ENCODE measurements around the gene PROZ. TPM values are rescaled to one million over a fixed set of nuclear protein-coding genes. Genes with fewer than 3 reads are reported as not detected.

Gene PROZ
- total RNA-seq, 1 experiment from 2014 or later, result not detected

DNA sequence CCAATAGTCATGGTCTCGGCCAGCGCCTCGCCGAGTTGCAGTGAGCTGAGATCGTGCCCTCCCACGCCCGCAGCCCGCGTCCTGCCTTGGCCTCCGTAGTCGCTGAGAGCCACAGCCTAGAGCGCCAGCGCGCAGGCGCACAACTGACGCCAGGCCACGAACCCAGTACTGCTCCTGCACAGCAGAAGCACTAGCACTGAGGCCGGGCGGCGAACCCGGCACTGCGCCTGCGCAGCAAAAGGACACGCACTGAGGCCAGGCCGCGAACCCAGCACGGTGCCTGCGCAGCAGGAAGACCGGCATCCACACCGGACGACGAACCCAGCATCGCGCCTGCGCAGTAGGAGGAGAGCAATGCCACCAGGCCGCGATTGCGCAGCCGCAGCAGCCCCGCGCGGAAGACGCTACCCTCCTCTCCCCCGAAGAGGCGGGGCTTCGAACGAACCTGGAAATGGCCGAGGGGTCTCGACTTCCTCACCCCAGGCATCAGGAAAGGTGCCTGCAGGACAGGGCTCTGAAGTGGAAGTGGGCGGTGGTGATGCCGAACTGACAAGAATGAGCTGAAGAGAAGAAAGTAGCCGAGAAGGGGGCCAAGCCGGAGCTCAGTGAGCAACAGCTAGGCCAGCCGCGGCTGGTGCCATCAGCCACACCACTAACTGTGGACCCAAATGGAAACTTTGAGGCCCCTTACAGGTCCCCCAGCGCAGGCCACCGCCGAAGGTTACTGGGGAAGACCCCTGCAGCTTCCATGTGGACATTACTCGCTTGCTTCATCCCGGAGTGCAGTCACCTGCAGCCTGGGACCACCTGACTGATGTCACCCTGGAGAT is 28.3 kb upstream of the PROZ start:
- Histone ChIP-seq H2BK12ac (ENCODE audit: insufficient read length, low read depth, low read length) (no peak overlapping the region), H2BK120ac (ENCODE audit: low read depth, low read length, poor library complexity, severe bottlenecking) (no peak overlapping the region), H2BK5ac (ENCODE audit: insufficient read length, low read length) (no peak overlapping the region), H3T11ph (ENCODE audit: low read length) (no peak overlapping the region), H3K79me1 (ENCODE audit: insufficient read depth, low read depth, low read length, poor library complexity, severe bottlenecking) (no peaks in the 10 kb centered on the region), H2BK15ac (ENCODE audit: low read depth, low read length) (no peak overlapping the region), H3K14ac (ENCODE audit: insufficient read depth, low read length) (no peak overlapping the region), H3K23ac (ENCODE audit: insufficient read length, low read depth, low read length) (no peak overlapping the region), H3K4ac (ENCODE audit: low read depth, low read length) (no peak overlapping the region), H3K4me2 (ENCODE audit: insufficient read depth, insufficient read length, low read length) (no peak overlapping the region), H3K27me3 (ENCODE audit: insufficient read depth, low read length) (peaks cover 2% of the 10 kb centered on the region; the same call in 1 of the 2 replicates), H3K23me2 (ENCODE audit: insufficient read length, low read depth, low read length, poor library complexity, severe bottlenecking) (no peaks in the 10 kb centered on the region), H3K9me3 (ENCODE audit: control insufficient read depth, low read depth, low read length) (no peaks in the 10 kb centered on the region), H2BK20ac (ENCODE audit: low read depth, low read length, poor library complexity, severe bottlenecking) (no peak overlapping the region), H3K56ac (ENCODE audit: insufficient read length, low read depth, low read length) (no peak overlapping the region), H3K4me1 (ENCODE audit: insufficient read depth, low read length) (no peaks in the 10 kb centered on the region), H4K20me1 (ENCODE audit: control insufficient read depth, insufficient read depth, insufficient read length) (no peaks in the 10 kb centered on the region), H4K8ac (replicated peaks; ENCODE audit: insufficient read length, low read depth, low read length) (no peak overlapping the region), H3K9ac (ENCODE audit: extremely low read depth, insufficient read length, low read length) (no peak overlapping the region), H4K91ac (ENCODE audit: insufficient read length, low read depth, low read length) (no peak overlapping the region), H2AK5ac (ENCODE audit: insufficient read length, low read length) (no peak overlapping the region), H3K79me2 (ENCODE audit: insufficient read depth, low read length) (no peaks in the 10 kb centered on the region), H3K18ac (ENCODE audit: insufficient read length, low read depth, low read length) (no peak overlapping the region), H2AFZ (ENCODE audit: low read length) (no peak overlapping the region), H4K5ac (ENCODE audit: insufficient read length, low read depth, low read length) (no peak overlapping the region), H3K27ac (ENCODE audit: insufficient read length, low read depth, low read length) (no peak overlapping the region)
- Mint-ChIP-seq H3K27me3 (ENCODE audit: low read depth) (peaks cover 29% of the 10 kb centered on the region), H3K4me3 (no peak overlapping the region; a peak in 1 of 5 replicates), H3K36me3 (ENCODE audit: insufficient read depth in 1 of 3, low read depth in 3 of 3) (no peaks in the 10 kb centered on the region), H3K9me3 (no peaks in the 10 kb centered on the region), H3K27ac (no peak overlapping the region), H3K4me1 (peaks cover 5 to 11% of the 10 kb centered on the region in 2 experiments)
- DNase-seq, result peak; percentile 37
- WGBS (ENCODE audit: extremely low coverage, insufficient read length, low lambda C conversion rate), result no CpG with 5 or more reads among the region's 60 CpGs
- TF ChIP-seq, protein P1, sequence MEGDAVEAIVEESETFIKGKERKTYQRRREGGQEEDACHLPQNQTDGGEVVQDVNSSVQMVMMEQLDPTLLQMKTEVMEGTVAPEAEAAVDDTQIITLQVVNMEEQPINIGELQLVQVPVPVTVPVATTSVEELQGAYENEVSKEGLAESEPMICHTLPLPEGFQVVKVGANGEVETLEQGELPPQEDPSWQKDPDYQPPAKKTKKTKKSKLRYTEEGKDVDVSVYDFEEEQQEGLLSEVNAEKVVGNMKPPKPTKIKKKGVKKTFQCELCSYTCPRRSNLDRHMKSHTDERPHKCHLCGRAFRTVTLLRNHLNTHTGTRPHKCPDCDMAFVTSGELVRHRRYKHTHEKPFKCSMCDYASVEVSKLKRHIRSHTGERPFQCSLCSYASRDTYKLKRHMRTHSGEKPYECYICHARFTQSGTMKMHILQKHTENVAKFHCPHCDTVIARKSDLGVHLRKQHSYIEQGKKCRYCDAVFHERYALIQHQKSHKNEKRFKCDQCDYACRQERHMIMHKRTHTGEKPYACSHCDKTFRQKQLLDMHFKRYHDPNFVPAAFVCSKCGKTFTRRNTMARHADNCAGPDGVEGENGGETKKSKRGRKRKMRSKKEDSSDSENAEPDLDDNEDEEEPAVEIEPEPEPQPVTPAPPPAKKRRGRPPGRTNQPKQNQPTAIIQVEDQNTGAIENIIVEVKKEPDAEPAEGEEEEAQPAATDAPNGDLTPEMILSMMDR (conservative IDR thresholded peaks at IDR 0.05), result no peak

Measured in H9 (cell line).